ENCODE data around the gene GANAB.
"Not testable (repeated sequence)": the region's sequence is repeated elsewhere in the genome, so short reads cannot be mapped to it uniquely, and the experiment has no call there.

The GANAB gene

GRCh38 chr11:62621567-62622470, 24.6 kb downstream of the GANAB start, which contains the start of gene B3GAT3:
TSS of gene B3GAT3 (minus strand) at chr11:62621986. CDS start at chr11:62621947, 39 bp downstream.
- TF ChIP-seq POLR2A (IDR thresholded peaks at IDR 0.05; ENCODE audit: extremely low read depth, insufficient read length) (peak; percentile 89), MAX (IDR thresholded peaks at IDR 0.05; ENCODE audit: low read depth, low read length) (peak; percentile 99), CTCF (IDR thresholded peaks at IDR 0.05; ENCODE audit: low read depth, low read length) (no peak), MYC (IDR thresholded peaks at IDR 0.05; ENCODE audit: low read depth, low read length) (peak; percentile 92)
- H3K4me3 ChIP-seq (ENCODE audit: low read depth, low read length), result peak within 1 kb of the TSS; percentile 98
- peak; percentile 99 for DNase-seq (ENCODE audit: low read depth)

- no peak for DNase-seq (ENCODE audit: low read depth)
- TF ChIP-seq MAX (IDR thresholded peaks at IDR 0.05; ENCODE audit: low read depth, low read length), result no peak
- no peak for TF ChIP-seq POLR2A (IDR thresholded peaks at IDR 0.05; ENCODE audit: extremely low read depth, insufficient read length)
- TF ChIP-seq CTCF (IDR thresholded peaks at IDR 0.05; ENCODE audit: low read depth, low read length), result no peak
- TF ChIP-seq MYC (IDR thresholded peaks at IDR 0.05; ENCODE audit: low read depth, low read length), result no peak
- H3K4me3 ChIP-seq (ENCODE audit: low read depth, low read length), result peak overlapping the region; percentile 98
Measured at GRCh38 chr11:62621027-62621566, 25.3 kb downstream of the GANAB start.

- not testable (repeated sequence) for H3K4me3 ChIP-seq (ENCODE audit: low read depth, low read length); DNase-seq (ENCODE audit: low read depth)
Measured at GRCh38 chr11:62616957-62617356, 29.5 kb downstream of the GANAB start.

GRCh38 chr11:62615521-62615920, 30.9 kb downstream of the GANAB start:
- TF ChIP-seq CTCF (IDR thresholded peaks at IDR 0.05; ENCODE audit: low read depth, low read length) (no peak), MYC (IDR thresholded peaks at IDR 0.05; ENCODE audit: low read depth, low read length) (no peak), POLR2A (IDR thresholded peaks at IDR 0.05; ENCODE audit: extremely low read depth, insufficient read length) (no peak), MAX (IDR thresholded peaks at IDR 0.05; ENCODE audit: low read depth, low read length) (no peak)
- DNase-seq (ENCODE audit: low read depth), result no peak

GRCh38 chr11:62614275-62614674, 32.1 kb downstream of the GANAB start:
- TF ChIP-seq MYC (IDR thresholded peaks at IDR 0.05; ENCODE audit: low read depth, low read length) (no peak), MAX (IDR thresholded peaks at IDR 0.05; ENCODE audit: low read depth, low read length) (no peak), POLR2A (IDR thresholded peaks at IDR 0.05; ENCODE audit: extremely low read depth, insufficient read length) (no peak), CTCF (IDR thresholded peaks at IDR 0.05; ENCODE audit: low read depth, low read length) (no peak)
- no peak for DNase-seq (ENCODE audit: low read depth)
- H3K4me3 ChIP-seq (ENCODE audit: low read depth, low read length), result no peak overlapping the region

More at GRCh38 chr11:62615521-62615920, 30.9 kb downstream of the GANAB start:
- H3K4me3 ChIP-seq (ENCODE audit: low read depth, low read length), result no peak overlapping the region

- no peak for DNase-seq (ENCODE audit: low read depth)
- no peak overlapping the region for H3K4me3 ChIP-seq (ENCODE audit: low read depth, low read length)
- TF ChIP-seq MAX (IDR thresholded peaks at IDR 0.05; ENCODE audit: low read depth, low read length) (no peak), CTCF (IDR thresholded peaks at IDR 0.05; ENCODE audit: low read depth, low read length) (no peak), MYC (IDR thresholded peaks at IDR 0.05; ENCODE audit: low read depth, low read length) (no peak), POLR2A (IDR thresholded peaks at IDR 0.05; ENCODE audit: extremely low read depth, insufficient read length) (no peak)
Measured at GRCh38 chr11:62613291-62613778, 33.1 kb downstream of the GANAB start.
